ENCODE measurements around the gene ZNF124. TPM values are rescaled to one million over a fixed set of nuclear protein-coding genes. Genes with fewer than 3 reads are reported as not detected.

The ZNF124 gene
- total and polyA plus RNA-seq, 2 of the 13 experiments (the other 11 are each of a cell fraction or from before 2014, with no cell fraction given) = 9.7 to 134 TPM

DNA sequence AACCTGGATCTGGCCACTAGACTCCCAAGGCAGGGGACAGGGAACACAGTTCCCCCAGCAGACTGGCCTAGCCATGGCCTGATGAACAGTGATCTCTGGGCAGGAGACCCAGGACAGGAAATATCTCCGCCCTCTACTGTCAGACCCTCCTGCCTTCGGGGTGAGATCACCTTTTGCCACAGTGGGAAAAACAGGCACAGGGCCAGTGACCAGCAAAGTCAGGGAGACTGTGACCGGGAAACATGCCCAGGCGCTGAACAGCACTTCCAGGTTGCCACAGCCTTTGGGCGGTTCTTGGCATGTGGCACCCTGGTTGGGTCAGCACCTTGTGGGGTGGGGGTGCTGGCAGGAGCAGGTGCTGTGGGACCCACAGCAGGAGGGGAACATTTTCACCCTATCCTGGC lies 58.7 kb downstream of the ZNF124 start (continued):
- TF ChIP-seq THRA (CRISPR knock-in tag; IDR thresholded peaks at IDR 0.05; ENCODE audit: borderline replicate concordance) (0 out of 2 replicates have a peak, but pooled peaks have one; percentile 8), NR2F6 (IDR thresholded peaks at IDR 0.05) (no peak), NR2F6 (CRISPR knock-in tag; IDR thresholded peaks at IDR 0.05) (peak; percentile 66), ZNF501 (CRISPR knock-in tag; IDR thresholded peaks at IDR 0.05) (peak; percentile 68; the same call in 1 of the 2 replicates), RCOR2 (CRISPR knock-in tag; IDR thresholded peaks at IDR 0.05) (no peak), MXI1 (IDR thresholded peaks at IDR 0.05; ENCODE audit: borderline replicate concordance, low read depth, low read length) (peak; percentile 42; the same call in 1 of the 3 replicates), PATZ1 (CRISPR knock-in tag; IDR thresholded peaks at IDR 0.05) (peak; percentile 41; the same call in 1 of the 2 replicates), MIER3 (CRISPR knock-in tag; IDR thresholded peaks at IDR 0.05; ENCODE audit: borderline replicate concordance) (0 out of 2 replicates have a peak, but pooled peaks have one; percentile 9), TSC22D2 (CRISPR knock-in tag; IDR thresholded peaks at IDR 0.05; ENCODE audit: borderline replicate concordance) (0 out of 2 replicates have a peak, but pooled peaks have one; percentile 21), ZNF563 (CRISPR knock-in tag; IDR thresholded peaks at IDR 0.05) (no peak), ZNF891 (CRISPR knock-in tag; IDR thresholded peaks at IDR 0.05) (peak; percentile 29; the same call in 1 of the 2 replicates), PAXIP1 (CRISPR knock-in tag; conservative IDR thresholded peaks at IDR 0.05) (0 out of 2 replicates have a peak, but pooled peaks have one; percentile 34), ZBTB8A (CRISPR knock-in tag; IDR thresholded peaks at IDR 0.05; ENCODE audit: borderline replicate concordance, low read depth) (no peak), ZSCAN30 (CRISPR knock-in tag; IDR thresholded peaks at IDR 0.05) (no peak), HNF1B (CRISPR knock-in tag; IDR thresholded peaks at IDR 0.05) (0 out of 2 replicates have a peak, but pooled peaks have one; percentile 60), CBX5 (CRISPR knock-in tag; IDR thresholded peaks at IDR 0.05; ENCODE audit: borderline replicate concordance) (peak; percentile 36; the same call in 1 of the 2 replicates), ZNF180 (CRISPR knock-in tag; IDR thresholded peaks at IDR 0.05; ENCODE audit: borderline replicate concordance, low read depth) (no peak), POLR2A (IDR thresholded peaks at IDR 0.05; ENCODE audit: insufficient read depth in 1 of 2, low read depth in 2 of 2, low read length in 2 of 2) (peak in 1 of 2 experiments; percentile 65; a peak in 3 of 4 replicates), ZNF263 (CRISPR knock-in tag; IDR thresholded peaks at IDR 0.05) (0 out of 2 replicates have a peak, but pooled peaks have one; percentile 18)
- TF ChIP-seq, protein P1, sequence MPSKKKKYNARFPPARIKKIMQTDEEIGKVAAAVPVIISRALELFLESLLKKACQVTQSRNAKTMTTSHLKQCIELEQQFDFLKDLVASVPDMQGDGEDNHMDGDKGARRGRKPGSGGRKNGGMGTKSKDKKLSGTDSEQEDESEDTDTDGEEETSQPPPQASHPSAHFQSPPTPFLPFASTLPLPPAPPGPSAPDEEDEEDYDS (CRISPR knock-in tag; IDR thresholded peaks at IDR 0.05) = peak; percentile 76; the same call in 1 of the 2 replicates

All from HepG2 (cell line).